Inflammatory macrophage (primary cell): ENCODE results near the gene CDC42EP4.
A peak's percentile ranks its signal among the peaks of the same experiment; 100 is the strongest.

ENCODE experiments used
- DNase-seq, 2 donors: peaks; one replicate each; pipeline ENCODE4 v3.0.0-alpha.2; 2020 to 2022

Gene CDC42EP4

DNA sequence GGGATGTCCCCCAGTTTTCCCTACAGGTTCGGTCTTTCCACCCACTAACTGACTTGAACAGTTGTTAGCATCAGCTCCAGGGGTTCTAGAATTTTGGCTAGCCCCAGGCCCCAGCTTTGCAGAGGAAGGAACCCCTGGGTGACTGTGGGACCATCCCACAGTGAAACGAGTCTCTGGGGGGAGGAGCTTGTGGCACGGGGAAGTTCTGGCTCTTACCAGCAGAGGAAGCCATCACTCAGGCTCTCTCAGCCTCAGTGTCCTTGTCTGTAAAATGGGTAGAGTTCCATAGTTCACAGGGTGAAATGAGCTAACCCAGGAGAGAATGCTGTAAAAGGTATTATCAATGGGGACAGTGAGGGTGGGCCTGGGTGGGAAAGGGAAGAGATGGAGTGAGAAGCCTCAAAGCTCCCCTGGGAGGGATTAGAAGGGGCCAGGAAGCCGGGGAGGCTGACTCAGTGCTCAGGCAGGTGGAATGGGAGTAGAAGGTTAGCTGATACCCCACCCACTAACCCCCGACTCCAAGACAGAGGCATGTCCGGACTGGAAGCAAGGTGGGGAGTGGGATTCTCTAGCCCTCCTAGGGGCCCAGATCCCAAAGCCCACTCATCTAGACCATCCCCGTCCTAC is 30.9 kb upstream of the CDC42EP4 start:
- DNase-seq, result peak in 1 of 2 donors; percentile 3

DNA sequence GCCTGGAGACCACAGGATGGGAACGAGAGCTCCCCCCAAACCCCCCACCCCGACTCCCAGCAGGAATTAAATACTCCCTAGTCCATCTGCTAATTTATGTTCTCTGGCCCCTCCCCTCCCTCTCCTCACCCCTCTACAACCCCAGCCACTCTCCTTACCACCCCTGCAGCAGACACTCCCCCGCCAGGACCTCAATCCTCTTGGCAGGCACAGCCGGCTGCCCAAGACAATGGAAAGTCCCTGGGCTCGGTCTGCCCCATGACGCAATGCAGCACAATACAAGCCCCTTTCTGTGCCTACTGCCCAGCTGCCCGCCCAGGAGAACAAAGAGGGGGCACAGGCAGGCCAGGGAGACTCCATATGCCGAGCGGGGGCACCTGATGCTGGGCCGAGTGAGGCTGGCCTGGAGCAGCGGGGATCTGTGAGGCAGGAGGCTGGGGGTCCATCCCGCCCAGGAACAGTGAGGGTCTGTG is 30.3 kb upstream of the CDC42EP4 start:
- no peak for DNase-seq

DNA sequence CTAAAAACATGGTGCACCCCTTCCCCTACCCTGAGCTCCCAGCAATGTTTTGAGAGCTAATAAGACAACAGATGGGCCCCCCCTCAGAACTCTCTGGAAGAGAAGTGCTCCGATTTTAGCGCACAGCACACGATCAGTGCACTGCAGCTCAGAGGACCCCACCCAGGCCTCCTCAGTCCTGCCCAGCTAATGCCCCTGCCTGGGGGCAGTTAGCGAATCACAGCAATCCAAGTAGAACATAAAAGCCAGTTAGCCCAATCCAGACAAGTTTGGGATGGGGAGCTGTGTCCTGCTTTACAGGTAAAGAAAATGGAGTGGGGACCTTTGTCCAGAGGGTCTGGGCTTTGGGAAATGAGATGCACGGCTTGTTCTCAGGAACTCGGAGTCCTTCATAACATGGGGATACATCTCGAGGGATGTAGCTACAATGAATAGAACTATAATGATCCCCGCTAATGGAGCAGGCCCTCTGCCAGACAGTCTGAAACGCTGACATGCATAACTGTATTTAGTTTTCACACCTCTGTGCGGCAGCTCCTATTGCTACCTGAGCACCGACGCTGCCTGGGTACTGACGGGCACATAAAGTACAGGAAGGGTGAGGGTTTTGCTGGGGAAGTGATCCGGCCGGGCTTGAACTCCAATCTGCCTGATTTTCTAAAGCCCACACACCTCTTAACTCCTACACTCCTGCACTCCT is 29.7 kb upstream of the CDC42EP4 start:
- DNase-seq, result no peak

DNA sequence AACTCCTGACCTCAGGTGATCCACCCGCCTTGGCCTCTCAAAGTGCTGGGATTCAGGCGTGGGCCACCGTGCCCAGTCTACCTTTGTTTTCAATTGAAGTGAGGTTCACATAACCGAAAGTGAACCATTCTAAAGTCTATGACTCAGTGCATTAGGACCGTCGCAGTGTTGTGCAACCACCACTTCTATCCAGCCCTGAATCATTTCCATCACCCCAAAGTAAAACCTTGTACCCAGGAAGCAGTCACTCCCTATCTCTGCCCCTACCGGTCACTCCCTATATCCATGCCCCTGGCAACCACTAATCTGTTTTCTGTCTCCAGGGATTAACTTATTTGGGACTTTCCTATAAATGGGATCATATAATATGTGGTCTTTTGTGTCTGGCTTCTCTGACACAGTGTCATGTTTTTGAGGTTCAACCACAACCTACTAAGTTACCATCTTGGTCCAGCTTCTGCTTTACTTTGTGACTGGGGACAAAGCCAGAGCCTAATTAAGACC is 28.3 kb upstream of the CDC42EP4 start:
- peak; percentile 74 to 79 for DNase-seq

DNA sequence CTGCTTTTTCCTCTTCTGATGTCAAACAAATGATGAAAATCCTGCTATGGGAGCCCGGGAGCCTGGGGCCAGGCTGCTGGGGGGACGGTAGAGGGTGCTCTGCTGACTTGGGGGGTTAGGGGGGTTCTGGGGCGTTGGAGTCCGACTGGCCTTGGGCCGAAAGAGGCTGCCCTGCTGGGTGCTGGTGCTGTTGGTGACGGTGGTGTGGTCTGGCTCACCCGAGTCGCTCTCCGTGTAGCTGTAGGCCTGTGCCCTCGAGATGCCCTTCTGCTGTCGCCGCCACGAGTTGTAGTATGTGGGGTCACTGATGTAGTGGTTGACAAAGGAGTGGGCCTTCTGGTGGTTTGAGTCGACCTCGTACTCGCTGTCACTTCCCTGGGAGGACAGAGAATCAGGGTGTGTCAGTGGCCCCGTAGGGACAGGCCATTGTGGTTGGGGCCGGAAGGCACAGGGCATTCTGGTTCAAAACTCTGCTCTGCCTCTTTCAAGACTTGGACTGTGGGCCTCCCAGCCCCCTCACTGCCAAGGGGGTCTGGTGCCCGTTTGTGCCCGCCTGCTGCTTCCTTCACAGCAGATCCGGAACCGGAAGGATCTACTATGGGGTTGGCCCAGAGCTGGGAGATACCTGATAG is 26.9 kb upstream of the CDC42EP4 start:
- DNase-seq, result no peak

DNA sequence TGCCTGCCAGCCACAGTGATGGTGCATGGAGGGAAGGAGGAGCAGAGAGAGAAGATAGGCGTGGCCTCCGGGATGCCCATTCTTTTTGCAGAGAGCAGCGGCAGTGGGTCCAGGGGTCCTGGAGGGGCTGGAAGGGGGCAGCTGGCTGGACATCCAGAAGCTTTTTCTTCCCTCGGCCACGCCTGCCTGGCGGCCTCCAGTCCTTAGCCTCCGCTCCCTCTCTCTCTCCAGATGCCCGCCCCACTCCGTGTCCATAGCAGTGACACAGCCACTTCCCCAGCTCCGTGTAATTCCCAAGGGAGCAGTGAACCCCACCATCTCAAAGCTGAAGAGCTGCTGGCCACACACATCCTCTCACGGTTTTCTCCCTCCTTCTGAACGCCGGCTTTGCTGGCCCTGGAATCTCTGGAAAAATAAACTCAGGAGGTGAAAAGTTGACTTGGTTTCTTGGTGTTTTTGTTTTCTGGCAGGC is 26.3 kb upstream of the CDC42EP4 start:
- no peak for DNase-seq

DNA sequence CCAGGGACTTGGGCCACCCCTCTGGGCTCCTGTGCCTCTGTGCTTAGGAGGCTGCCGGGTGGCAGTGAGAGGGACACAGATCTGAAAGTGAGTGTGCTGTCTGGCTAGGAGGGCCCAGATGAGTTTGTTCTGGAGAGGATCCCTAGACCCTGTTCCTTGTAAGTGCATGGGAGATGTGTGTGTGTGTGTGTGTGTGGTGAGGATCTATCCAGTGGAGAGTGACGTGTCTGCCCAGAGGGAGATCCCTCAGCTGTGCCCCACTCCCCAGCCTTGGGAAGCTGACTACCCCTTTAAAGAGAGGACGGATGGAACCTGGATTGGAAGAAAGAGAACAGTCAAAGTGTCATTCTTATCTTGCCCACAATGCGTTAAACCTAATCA is 25.5 kb upstream of the CDC42EP4 start:
- DNase-seq, result no peak

DNA sequence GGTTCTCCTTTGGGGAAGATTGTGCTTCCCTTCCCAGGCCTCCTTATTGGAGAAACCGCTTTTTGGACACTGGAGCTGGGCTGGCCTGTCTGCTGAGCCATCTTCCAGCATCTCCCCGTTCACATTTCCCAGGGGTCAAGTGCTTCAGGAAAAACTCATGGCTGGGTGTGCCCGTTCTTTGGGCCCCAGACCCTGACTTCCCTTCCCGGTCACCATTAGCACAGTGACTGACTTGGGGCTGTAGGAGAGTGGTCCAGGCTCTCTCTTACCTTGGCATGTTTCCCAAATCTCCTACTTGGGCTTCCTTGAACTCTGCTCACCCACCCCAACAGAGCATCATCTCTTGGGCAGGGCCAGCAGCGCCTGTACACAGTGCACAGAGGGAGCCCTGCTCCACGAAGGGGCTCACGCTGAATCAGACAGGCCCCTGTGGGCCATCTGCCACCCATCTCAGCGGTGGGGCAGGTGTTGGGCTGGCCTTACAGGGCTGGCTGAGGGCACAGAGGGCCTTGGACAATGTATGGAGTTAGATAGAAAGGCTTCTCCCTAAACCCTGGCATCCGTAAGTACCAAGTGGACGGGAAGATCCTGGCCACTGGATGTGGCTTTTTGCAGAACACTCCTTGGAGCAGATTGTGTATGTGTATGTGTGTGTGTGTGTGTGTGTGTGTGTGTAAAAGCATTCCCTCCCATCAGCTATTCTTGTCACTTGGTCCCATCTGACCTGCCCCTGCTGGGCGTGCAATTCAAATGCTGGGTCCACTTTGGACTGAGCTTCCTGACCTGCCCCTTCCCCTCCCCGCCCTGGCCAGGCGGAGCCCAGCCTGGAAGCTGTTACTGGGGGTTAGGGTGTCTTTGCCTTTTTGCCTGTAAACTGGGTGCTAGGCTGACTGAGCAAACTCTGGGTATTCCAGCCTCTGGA is 24.9 kb upstream of the CDC42EP4 start:
- no peak for DNase-seq

DNA sequence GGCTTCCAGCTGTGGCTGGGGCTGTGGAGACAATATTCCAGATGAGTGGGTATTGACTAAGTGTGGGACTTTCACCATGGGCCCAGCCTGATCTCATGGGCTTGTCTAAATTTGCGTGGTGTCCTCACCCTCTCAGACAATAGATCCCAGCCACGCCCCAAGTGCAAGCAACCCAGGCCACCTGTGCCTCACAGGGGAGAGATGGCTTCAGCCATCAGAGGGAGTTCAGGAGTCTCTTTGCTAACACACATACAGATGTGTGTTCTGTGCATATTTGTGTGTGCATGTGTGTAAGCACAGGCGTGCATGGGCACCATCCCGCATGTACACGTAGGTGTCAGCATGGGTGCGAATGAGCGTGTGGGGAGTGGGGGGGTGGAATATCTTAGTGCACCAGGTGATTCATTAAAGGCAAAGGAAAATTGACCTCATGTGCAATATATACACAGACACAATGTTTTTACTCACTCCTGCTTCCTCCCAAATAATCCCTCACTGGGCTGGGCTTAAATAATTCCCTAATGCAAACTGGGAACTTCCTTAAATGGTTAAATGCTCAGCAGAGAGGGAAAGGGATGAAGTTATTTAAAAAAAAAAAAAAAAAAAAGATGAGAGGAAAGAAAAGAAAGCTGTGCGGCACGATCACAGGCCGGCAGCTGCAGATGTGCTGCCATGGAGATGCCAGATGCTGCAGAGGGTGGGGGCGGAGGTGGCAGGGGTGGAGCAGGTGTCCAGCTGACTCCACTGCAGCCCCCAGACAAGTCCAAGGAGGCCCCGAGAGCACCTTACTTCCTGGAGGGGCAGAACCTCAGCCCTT is 24.0 kb upstream of the CDC42EP4 start:
- no peak for DNase-seq

DNA sequence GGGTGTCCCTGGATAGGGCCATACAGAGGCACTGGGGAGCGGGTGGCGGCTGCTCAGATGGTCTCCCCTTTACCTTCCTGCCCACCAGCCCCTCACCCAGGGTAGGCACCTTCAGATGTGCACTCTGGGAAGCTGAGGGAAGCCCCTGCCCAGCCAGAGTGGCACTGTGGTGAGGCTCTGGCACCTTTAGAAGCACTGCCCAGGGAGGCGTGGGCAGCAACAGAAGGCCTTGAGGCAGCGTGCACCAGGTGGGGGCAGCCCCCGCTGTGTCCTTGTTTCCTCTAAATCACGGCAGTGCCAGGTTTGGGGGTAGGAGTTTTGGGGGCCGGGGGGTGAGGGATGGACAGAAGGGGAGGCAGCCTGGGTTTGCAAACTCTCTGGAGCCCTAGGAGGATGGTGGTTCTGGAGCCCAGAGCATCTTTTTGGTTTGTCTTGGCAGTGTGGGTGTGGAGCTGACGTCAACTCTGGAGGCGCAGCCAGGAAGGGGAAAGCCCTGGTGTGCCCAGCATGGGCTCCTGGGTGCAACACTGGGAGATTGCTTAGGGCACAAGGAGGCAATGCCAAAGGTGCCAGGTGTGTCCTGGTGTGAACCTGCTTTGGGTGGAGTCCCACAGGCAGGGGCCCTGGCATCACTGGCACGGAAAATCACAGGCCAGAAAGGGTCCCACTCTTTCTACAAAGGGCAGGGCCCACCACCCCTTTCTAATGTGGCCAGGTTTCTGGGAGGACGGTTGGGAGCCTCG is 23.1 kb upstream of the CDC42EP4 start:
- DNase-seq, result no peak

DNA sequence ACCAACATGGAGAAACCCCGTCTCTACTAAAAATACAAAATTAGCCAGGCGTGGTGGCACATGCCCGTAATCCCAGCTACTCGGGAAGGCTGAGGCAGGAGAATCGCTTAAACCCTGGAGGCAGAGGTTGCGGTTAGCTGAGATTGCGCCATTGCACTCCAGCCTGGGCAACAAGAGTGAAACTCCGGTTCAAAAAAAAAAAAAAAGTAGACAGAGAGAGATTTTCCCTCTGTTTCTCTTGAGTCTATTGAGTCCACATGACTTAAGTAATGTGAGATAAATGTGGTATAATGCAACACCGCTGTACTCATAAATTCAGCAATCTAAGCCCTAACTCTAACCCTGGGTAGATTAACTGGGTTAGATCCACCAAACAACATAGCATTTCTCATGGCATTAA is 21.6 kb upstream of the CDC42EP4 start:
- peak; percentile 9 to 36 for DNase-seq

DNA sequence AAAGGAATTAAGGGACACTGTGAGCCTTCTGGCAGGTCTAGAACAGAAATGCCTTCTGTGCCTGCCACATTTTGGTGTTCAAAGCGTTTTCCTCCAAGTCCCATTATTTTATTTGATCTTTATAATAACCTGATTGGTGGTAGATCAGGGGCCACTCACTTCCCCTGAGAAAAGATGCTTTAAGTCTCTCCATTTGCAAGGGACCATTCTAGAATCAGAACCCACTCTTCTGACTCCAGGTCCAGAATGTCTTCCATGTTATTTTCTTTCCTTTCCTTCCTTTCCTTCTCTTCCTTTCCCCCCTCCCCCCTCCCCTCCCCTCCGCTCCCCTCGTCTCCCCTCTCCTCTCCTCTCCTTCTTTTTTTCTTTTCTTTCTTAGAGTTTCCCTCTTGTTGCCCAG is 19.3 kb upstream of the CDC42EP4 start:
- no peak for DNase-seq

DNA sequence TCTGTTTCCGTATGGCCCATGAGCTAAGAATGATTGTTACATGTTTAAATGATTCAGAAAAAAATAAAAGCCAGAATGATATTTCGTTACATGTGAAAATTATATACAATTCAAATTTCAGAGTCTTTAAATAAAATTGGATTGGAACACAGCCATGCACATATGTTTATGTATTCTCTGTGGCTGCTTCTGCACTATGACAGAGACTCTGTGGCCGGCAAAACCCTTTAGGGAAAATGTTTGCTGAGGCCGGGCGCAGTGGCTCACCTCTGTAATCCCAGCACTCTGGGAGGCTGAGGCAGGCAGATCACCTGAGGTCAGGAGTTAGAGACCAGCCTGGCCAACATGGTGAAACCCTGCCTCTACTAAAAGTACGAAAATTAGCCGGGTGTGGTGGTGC is 15.9 kb upstream of the CDC42EP4 start:
- DNase-seq, result no peak

DNA sequence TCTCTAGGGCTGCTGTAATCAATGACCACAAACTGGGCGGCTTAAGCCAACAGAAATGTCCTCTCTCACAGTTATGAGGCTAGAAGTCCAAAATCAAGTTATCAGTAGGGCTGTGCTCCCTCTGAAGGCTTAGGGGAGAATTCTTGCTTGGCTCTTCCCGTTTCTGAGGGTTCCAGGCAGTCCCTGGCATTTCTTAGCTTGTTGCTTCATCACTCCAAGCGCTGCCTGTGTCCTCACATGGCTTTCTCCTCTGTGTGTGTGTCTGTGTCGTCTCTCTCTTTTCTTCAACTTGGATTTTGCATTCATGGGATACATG is 13.7 kb upstream of the CDC42EP4 start:
- peak; percentile 63 to 69 for DNase-seq

DNA sequence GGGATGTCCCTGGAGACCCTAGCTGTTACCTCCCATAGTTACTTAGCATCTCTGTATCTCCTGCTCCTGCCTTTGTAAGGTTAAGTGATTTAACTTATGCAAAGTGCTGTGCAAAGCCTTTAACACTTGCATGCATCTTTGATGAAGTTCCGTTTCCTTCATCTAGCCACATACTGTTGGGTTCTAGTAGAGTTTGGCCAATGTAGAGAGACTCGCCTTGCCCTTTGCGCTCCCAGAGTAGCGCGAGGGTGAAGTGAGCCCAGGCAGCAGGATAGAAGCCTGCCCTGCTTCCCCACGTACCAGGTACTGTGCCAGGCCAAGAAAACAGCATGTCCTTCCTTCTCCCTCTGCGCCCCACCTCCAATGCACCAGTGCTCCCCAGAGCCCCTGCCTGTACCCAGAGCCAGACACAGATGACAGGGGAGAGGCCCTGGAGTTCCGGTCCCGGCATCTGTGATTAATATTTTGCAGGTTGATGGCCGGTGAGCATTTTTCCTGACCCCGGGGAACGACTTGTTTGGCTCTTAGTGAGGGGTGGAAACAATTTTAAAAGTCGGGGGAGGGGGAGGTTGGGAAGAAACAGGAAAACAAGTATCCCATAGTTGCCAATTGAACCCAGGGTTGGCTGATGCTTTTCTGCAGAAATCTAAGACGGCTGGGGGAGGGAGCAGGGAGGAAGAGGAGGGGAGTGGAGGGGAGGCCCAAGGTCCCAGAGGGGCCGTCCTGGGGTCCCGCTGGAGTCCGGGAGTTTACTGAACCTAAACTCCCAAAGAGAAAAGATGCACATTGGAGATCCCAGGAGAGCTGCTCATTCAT is 13.1 kb upstream of the CDC42EP4 start:
- DNase-seq, result no peak

DNA sequence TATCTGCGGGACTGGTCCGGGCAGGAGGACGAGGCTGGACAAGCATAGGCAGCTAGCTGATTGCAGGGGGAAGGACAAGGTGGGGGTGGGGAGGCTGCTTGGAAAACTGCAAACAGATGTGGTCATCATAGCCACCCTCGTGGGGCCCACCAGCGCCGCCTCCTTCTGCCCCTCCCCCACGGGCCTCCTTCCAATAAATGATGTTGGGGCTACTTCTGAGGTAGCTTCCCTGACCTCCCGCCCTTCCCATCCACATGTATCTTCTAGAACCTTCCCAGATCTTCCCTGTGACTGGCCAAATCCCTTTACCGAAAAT is 12.3 kb upstream of the CDC42EP4 start:
- DNase-seq, result no peak

DNA sequence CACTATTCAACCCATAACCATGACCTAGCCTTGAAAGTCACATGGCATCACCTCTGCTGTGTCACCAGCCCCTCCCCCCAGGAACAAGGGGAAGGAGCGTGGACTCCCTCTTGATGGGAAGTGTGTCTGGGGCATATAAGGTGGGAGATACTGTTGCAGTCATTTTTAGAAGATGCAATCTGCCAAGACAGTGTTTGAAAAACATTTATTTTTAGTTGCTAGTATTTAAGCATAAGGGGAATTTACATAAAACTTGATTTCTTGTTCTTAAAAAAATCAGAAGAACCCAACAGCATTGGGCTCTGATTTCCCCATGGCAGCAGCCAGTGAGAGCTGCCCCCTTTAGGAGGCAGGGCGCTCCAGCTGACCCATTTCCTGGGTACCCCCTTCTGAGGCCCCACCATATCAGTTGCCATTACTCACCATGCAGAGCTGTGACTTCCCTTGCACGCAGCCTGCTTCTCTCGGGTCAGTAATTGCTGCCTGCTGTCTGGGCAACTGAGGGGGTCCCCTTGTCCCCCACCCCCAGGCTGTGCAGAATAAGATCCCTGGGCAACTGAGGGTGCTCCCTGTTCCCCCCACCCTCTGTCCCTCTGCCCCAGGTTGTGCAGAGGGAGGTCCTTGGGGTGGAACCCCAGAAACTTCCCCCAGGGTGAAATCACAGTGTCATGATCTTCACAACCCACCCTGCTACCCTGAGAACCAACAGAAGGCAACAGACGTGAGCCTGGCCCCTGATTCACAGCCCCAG is 11.8 kb upstream of the CDC42EP4 start:
- DNase-seq, result peak; percentile 3 to 13

DNA sequence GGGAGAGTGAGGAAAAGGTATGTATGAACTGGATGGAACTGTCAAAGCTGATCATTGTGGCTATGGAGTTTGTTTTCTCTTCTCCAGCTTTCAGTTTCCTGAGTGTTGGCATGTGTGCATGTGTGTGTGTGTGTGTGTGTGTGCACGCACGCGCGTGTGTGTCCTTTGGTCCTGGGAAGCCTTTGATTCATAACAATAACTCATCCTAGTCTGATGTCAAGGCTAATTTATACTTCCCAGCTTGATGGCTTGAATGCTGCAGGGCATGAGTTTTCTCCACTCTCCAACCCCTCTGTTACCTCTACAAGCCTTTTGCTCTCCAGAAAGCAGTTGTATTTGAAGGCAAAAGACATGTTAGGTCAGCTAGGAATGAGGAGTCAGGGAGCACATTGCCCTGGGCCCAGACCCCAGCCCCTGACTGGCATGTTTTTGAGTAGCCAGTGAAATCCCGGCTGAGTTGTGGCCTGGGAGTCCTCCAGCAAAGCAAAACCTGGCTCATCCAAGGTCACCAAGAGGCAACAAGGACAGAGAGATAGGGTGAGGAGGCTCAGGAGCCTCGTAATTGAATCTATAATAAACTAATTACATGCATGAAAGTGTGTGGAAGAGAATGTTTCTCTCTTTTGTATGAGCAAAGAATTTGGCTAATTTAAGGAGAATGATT is 8.9 kb upstream of the CDC42EP4 start:
- no peak for DNase-seq

DNA sequence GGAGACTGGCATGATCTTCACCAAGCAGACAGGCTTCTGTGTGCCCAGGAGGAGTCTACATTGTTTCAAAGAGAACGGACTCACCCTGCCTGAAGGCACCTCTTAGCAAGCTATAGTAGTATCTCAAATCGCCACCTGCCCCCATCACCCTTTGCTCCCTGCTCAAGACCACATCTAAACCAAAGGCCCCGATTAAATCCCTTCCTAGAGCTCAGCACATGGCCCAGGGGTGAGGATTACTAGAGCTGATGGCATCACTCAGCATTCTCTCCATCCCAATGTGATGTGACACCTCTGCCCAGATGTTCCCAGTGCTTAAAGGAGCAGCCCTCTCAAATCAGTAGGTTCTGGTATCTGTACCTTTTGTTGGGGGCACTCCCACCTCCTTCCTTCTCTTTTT is 8.0 kb upstream of the CDC42EP4 start:
- DNase-seq, result no peak
